Stimulated activated CD4-positive, alpha-beta T cell treated with anti-CD3 and anti-CD28 coated beads, Interleukin-2, amount 100 ng/mL, for 24 hours (primary cell): ENCODE data around the gene PLA2G2A.
A peak's percentile ranks its signal among the peaks of the same experiment; 100 is the strongest.
"Not testable (repeated sequence)": the region's sequence is repeated elsewhere in the genome, so short reads cannot be mapped to it uniquely, and the experiment has no call there.

Experiments used
- DNase-seq, 2 donors: peaks; one replicate each; pipeline ENCODE4 v3.0.0-alpha.2; 2020

Gene PLA2G2A

GRCh38 chr1:19979494-19979977 lies at the start of gene PLA2G2A:
TSS of gene PLA2G2A (minus strand) at chr1:19979618. CDS start at chr1:19978773, 845 bp downstream.
- DNase-seq = no peak

- DNase-seq = no peak
These were observed 49.3 kb upstream of the PLA2G2A start for GRCh38 chr1:20028726-20029125.

GRCh38 chr1:20028125-20028524 lies 48.7 kb upstream of the PLA2G2A start:
- no peak for DNase-seq

- DNase-seq = no peak
These were observed 38.3 kb upstream of the PLA2G2A start for GRCh38 chr1:20017741-20018140.

- no peak for DNase-seq
These were observed 34.7 kb upstream of the PLA2G2A start for GRCh38 chr1:20014153-20014552.

GRCh38 chr1:20010016-20010415 lies 30.6 kb upstream of the PLA2G2A start:
- DNase-seq = no peak

GRCh38 chr1:20009212-20009611 lies 29.8 kb upstream of the PLA2G2A start:
- no peak for DNase-seq

GRCh38 chr1:20008391-20008841 lies 29.0 kb upstream of the PLA2G2A start:
- DNase-seq = no peak

GRCh38 chr1:19998823-19999222 lies 19.4 kb upstream of the PLA2G2A start:
- DNase-seq = not testable (repeated sequence)

- no peak for DNase-seq
These were observed 11.3 kb upstream of the PLA2G2A start for GRCh38 chr1:19990689-19991088.

- not testable (repeated sequence) for DNase-seq
These were observed 10.8 kb upstream of the PLA2G2A start for GRCh38 chr1:19990182-19990582.

- DNase-seq = no peak
These were observed 9.0 kb upstream of the PLA2G2A start for GRCh38 chr1:19988267-19989006.

- no peak for DNase-seq
These were observed 8.3 kb upstream of the PLA2G2A start for GRCh38 chr1:19987719-19988118.

GRCh38 chr1:19984409-19985016 lies 5.1 kb upstream of the PLA2G2A start:
- not testable (repeated sequence) for DNase-seq

GRCh38 chr1:19981507-19982312 lies 2.3 kb upstream of the PLA2G2A start:
- no peak for DNase-seq

GRCh38 chr1:19981170-19981506 lies 1.7 kb upstream of the PLA2G2A start:
- no peak for DNase-seq

- no peak for DNase-seq
These were observed 896 bp upstream of the PLA2G2A start for GRCh38 chr1:19980314-19980713.

GRCh38 chr1:19978143-19978542 lies 1.3 kb downstream of the PLA2G2A start:
- DNase-seq = no peak

- DNase-seq = no peak
These were observed 3.0 kb downstream of the PLA2G2A start for GRCh38 chr1:19976317-19977003.

- no peak for DNase-seq
These were observed 3.8 kb downstream of the PLA2G2A start for GRCh38 chr1:19975423-19976193.

GRCh38 chr1:19974822-19975416 lies 4.5 kb downstream of the PLA2G2A start:
- peak; percentile 14 to 21 for DNase-seq

- DNase-seq = no peak
These were observed 5.8 kb downstream of the PLA2G2A start for GRCh38 chr1:19973616-19974015.
